Measurements from ENCODE around the gene BMPER. TPM values are rescaled to one million over a fixed set of nuclear protein-coding genes. Genes with fewer than 3 reads are reported as not detected.

The BMPER gene
- total and polyA plus RNA-seq, 10 of the 15 experiments (the other 5 are each of a cell fraction or from before 2014, with no cell fraction given), result 0.02 to 0.08 TPM; not detected in 8

- no peak overlapping the region for H3K9ac ChIP-seq (ENCODE audit: control insufficient read depth, insufficient read depth, low read length)
- ChIA-PET POLR2A (no interaction called here), SMC1A (ENCODE audit: uncharacterized antibody, unreplicated experiment) (no interaction called here), RAD21 (ENCODE audit: unreplicated experiment) (no interaction called here), CTCF (interaction anchor here (0.8 to 1.0 kb wide), 3 partner anchors 8 to 1342 kb away, joined by 3 read pairs; no protein-coding TSS in a partner anchor)
- no peaks in the 10 kb centered on the region for H3K79me2 ChIP-seq (ENCODE audit: control insufficient read depth, insufficient read depth, low read length)
- H3K36me3 ChIP-seq (ENCODE audit: control insufficient read depth in 2 of 2, insufficient read depth in 2 of 2, low read length in 1 of 2), result no peaks in the 10 kb centered on the region
- intact Hi-C loops (cut with micrococcal nuclease; ENCODE audit: unreplicated experiment), result no loop called here
- TF ChIP-seq, protein P1, sequence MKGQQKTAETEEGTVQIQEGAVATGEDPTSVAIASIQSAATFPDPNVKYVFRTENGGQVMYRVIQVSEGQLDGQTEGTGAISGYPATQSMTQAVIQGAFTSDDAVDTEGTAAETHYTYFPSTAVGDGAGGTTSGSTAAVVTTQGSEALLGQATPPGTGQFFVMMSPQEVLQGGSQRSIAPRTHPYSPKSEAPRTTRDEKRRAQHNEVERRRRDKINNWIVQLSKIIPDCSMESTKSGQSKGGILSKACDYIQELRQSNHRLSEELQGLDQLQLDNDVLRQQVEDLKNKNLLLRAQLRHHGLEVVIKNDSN (IDR thresholded peaks at IDR 0.05; ENCODE audit: borderline replicate concordance, extremely low read length, insufficient read depth, low read depth, low read length), result no peak
- no peak for TF ChIP-seq ZNF687 (IDR thresholded peaks at IDR 0.05)
- TF ChIP-seq ATF7 (IDR thresholded peaks at IDR 0.05; ENCODE audit: low read depth), result no peak
- TF ChIP-seq NR2F1 (conservative IDR thresholded peaks at IDR 0.05), result no peak
- TF ChIP-seq HDAC2 (IDR thresholded peaks at IDR 0.05), result no peak
- no peak for TF ChIP-seq PAX5 (IDR thresholded peaks at IDR 0.05; ENCODE audit: borderline replicate concordance, low read depth, low read length)
- TF ChIP-seq TCF3 (IDR thresholded peaks at IDR 0.05; ENCODE audit: borderline replicate concordance, insufficient read depth, low read depth, low read length), result no peak
- TF ChIP-seq RFX5 (IDR thresholded peaks at IDR 0.05; ENCODE audit: low read depth, low read length), result no peak
- TF ChIP-seq NFYB (IDR thresholded peaks at IDR 0.05; ENCODE audit: insufficient read depth, low read depth, low read length), result no peak
- no peak for TF ChIP-seq SMC3 (IDR thresholded peaks at IDR 0.05; ENCODE audit: borderline replicate concordance, low read length)
- TF ChIP-seq RELA (IDR thresholded peaks at IDR 0.05; ENCODE audit: borderline replicate concordance, partially characterized antibody), result no peak
- TF ChIP-seq ZNF592 (IDR thresholded peaks at IDR 0.05), result no peak
- TF ChIP-seq BRCA1 (IDR thresholded peaks at IDR 0.05; ENCODE audit: low read depth, low read length), result no peak
- no TSS peak for BruUV-seq (replicated peaks)
- H4K20me1 ChIP-seq (ENCODE audit: control insufficient read depth, insufficient read depth), result no peaks in the 10 kb centered on the region
- H3K27me3 ChIP-seq (replicated peaks in 1 of 2; ENCODE audit: control insufficient read depth in 2 of 2, insufficient read depth in 2 of 2, low read length in 1 of 2), result no peaks in the 10 kb centered on the region
- in situ Hi-C loops (cut with MboI), result no loop called here
- no peak for ATAC-seq
- DNase-seq (ENCODE audit: low read depth, low spot score), result no peak
- H3K4me3 ChIP-seq, result no peak overlapping the region
- H3K9me3 ChIP-seq (replicated peaks; ENCODE audit: control insufficient read depth, insufficient read depth, low read length), result no peaks in the 10 kb centered on the region
- H3K4me2 ChIP-seq (ENCODE audit: control insufficient read depth, insufficient read depth), result no peak overlapping the region
- WGBS (ENCODE audit: insufficient coverage, insufficient replicate concordance, low lambda C conversion rate, missing lambda C conversion rate), result 47% methylated on average over 4 of the region's 4 CpGs
- H3K27ac ChIP-seq (ENCODE audit: control insufficient read depth, insufficient read depth), result no peak overlapping the region
- no peak for FAIRE-seq
- H3K4me1 ChIP-seq (ENCODE audit: control insufficient read depth, insufficient read depth, low read length), result no peaks in the 10 kb centered on the region
- no peak overlapping the region for H2AFZ ChIP-seq (ENCODE audit: control insufficient read depth, low read depth, low read length)
These were observed 159.3 kb downstream of the BMPER start for GRCh38 chr7:34064519-34065158.
